Measurements from ENCODE around the gene WDR86.
A peak's percentile ranks its signal among the peaks of the same experiment; 100 is the strongest.

The WDR86 gene

DNA sequence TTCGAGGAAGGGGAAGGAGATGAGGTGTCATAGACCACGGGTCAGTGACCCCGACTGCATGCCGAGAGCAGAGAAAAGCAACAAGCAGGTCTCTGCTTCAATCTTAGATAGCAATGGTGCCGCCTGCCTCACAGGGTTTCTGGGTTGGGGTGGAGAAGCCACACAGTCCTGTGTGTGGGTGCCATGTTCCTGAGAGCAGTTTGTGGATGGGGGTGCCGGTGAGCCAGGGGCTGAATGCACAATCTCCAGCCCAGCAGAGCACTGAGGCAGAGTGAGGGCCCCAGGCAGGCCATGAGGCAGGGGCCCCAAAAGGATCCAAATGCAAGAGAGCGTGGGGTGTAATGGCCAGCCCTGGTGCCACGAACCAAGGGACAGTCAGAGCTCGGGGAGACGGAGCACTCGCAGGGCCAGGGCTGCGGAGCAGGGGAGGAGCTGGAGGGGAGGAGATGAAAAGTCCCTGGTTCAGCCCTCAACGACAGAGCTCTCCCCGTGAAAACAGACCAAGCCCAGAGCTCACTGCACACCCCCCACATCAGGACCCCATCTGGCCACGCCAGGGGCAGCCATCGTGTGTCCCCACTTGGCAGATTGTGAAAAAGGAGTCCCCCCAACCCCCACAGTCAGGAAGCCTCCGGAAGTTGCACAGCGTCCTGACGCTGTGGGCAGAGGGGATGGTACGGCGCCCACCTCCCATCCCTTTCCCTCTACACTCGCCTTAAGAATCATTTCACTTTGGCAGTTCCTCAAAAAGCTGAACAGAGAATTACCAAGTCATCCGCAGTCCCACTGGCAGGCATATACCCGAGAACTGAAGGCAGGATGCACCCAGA, 19.9 kb downstream of the WDR86 start:
- peak; percentile 31 for DNase-seq

DNA sequence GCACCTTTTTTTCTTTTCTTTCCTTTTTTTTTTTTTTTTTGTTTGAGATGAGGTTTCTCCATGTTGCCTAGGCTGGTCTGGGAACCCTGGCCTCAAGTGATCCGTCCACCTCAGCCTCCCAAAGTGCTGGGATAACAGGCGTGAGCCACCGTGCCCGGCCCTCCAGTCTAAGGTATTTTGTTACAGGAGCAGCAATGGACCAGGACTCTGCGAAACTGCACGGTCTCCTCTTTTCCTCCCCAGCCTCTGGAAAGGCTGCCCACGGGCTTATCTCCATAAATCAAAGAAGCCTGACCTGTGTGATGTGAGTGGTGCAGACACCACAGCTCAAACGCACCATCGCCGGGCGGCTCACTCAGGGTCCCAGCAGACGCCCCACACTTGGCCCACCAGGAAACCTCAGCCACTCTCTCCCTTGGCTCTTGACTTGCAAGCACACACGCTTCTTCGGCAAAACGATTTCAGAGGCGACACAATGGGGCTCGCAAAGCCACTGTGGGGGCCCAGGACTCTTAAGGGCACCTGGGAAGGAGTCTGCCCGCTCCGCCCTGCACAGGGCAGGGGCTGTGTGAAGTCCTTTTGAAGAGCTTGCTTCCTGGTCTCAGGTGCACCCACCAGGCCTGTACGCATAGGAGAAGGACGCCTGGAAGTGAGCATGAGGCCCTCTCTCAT, 20.6 kb downstream of the WDR86 start:
- DNase-seq, result no peak

DNA sequence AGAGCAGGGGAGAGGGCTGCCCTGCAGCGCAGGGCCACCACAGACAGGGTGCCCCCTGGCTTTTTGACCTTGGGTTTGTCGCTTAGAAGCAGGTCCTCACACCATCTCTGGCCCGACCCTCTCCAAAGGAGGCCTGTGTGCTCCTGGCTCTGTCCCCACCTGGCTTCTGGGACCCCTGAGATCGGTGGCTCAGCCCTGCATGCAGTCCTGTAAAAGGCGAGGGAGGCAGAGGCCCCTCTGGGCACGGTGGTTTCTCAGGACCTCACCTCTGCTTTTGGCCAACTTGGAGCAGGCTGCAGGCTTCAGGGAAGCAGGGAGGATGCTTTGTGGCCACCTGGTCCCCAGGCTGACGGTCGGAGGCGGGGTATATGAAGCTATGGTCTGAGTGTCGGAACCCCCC, 21.4 kb downstream of the WDR86 start:
- DNase-seq, result no peak

DNA sequence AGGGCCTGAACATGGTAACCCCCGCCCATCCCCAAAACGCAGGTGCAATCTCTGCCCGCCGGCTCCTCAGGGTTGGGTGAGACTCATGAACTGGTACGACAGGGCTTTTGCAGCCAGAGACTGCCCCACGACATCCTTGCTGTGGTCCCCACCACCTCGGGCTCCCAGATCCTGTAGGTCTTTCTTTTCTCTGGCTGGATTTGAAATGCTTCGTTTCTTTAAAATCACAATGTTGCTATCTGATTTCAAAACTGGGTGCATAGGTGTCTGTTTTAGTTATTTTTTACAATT, 21.9 kb downstream of the WDR86 start:
- no peak for DNase-seq

DNA sequence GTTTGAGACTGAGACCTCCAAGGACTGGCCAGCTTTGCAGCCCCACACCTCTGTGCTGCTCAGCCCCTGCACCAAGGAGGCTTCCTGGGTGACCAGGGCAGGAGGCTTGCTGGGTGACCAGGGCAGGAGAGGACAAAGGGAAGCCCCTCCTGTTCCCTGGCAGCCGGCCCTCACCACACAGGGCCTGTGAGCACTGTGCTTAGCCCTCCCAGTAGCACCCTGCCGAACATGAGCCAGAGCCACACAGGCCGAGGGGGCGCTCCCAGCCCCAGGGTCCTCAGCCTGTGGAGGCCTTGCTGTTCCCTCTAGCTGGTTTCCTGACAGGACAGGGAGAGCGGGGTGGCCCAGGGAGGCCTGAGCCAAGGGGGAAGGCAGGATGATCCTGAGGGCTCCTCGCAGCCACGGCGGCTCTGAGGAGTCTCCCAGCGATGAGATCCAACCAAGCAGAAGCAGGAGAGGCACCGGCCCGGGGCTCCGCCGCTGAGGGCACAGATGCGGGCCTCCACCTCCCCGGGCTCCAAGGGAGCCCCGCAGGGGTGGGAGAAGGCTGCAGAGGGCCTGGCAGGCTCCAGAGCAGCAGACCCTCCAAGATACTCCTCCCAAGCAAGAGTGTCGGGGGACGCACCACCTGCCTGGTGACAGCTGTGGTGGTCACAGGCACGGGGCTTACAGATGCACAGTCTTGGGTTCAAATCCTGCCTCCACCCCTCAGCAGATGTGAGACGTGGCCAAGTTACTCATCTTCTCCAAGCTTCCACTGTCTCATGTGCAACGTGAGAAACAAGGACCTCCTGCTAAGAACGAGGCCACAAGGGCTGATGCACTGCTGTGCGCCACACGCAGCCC, 22.5 kb downstream of the WDR86 start:
- no peak for DNase-seq

DNA sequence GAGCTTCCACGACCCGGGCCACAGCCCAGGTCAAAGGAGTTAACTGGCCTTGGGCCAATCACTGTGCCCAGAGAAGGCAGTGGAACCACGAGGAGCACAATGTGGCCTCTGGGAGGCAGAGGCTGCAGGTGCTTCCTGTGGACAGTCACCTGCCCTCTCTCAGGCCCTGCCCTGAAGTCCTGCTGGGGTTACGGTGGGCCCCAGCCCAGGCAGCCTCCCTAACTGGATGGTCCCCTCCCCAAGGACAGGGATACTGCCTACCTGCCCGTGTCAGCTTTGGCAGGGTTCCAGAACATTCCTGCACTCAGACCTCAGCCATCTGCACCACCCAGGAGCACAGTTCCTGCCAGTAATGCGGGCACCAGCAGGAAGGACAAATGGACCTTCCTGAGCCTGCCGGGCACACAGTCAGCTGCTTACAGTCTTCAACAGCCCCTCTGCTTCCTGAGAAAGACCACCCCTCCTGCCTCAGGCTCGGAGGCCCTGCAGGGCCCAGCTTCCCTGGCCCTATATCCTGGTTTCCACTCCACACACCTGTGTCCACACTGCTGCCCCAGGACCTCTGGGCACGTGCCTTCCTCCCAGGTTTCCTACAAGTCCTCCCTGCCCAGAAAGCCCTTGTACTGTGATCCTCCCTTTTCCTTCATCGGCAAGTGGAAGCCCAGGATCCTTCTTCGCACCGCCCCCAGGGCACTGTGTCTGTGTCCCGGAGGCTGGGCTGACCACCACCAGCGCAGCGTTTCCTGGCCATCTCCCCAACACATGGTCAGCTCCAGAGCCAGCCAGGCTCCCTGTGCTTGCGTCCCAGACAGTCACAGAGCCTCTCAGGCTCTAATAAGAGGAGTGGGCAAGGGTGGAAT, 23.3 kb downstream of the WDR86 start:
- no peak for DNase-seq

DNA sequence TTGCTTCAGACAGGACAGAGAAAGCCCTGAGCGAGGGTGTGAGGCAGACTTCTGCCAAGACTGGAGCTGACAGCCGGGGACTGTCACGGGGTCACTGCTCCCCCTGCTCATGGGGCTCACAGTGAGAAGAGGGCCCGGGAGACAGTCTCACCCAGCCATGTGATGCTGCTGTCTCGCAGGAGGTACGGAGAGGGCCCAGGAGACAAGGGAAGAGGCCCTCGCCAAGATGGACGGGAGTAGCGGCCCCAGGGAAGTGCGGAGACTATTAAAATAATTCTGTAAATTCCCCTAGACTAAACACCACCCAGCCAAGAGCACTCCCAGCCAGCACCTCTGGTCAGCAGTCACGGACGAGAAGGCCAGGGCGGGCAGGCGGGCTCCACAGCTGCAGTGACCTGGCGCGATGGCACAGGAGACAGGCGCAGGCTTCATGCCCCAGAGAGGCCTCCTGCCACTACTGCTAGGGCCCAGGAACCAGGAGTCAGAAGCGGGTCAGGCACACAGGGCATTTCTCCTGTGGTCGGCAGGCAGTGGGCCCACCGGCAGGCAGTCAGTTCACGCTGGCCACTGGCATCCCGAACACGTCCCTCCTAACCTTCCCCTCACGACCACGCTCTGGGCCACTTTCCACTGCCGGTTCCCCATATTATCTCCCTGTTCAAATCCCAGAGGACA, 24.1 kb downstream of the WDR86 start:
- DNase-seq, result no peak

DNA sequence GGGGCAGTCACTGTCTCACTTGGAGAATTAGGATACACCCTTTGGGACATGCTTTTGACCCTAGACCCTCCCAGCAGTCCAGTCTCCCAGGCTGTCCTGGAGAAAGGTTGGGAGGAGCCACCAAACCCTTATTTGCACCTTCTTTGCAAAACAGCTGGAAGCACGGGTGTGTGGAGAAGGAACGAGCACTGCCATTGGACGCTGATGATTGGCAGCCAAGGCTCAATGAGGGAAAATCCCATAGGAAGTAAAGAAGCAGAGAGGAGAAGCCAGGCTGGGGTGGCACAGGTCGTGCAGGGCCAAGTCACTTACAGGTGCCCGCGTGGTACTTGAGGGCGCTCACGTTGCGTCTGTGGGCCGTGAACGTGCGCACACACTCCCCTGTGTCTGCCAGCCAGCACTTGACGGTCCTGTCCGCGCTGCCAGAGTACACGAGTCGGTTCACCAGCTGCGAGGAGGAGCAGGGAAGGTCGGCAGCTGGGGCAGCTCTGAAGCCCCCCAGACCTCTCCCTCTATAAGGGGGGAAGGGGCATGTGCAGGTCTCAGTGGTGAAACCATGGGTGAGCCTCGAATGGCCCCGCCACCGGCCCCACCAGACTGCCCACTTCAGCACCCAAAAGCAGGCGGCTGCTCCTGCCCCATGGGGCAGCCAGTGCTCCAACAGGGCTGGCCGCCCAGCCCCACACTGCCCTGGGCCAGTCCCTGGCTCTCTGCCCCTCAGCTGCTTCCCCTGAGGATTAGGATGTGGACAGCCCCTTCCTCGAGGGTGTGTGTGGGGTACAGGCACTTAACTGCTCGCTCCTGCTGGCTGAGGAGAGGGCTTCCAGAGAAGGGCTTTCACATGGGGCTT, 24.8 kb downstream of the WDR86 start:
- DNase-seq, result no peak

DNA sequence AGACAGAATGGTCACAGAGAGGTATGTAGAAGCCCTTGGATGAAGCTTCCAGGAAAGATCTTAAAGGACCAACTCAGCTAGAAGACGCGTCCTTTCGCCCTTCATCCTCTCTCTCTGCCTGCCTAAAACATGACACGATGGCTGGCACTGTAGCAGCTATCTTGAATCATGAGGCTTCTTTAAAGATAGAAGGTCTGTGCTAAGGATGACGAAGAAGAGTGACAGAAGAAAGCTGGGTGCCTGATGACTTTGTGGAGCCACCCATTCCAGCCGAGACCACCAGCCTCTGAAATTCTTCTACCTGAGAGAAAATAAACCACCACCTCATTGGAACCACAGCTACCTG, 25.5 kb downstream of the WDR86 start:
- no peak for DNase-seq

DNA sequence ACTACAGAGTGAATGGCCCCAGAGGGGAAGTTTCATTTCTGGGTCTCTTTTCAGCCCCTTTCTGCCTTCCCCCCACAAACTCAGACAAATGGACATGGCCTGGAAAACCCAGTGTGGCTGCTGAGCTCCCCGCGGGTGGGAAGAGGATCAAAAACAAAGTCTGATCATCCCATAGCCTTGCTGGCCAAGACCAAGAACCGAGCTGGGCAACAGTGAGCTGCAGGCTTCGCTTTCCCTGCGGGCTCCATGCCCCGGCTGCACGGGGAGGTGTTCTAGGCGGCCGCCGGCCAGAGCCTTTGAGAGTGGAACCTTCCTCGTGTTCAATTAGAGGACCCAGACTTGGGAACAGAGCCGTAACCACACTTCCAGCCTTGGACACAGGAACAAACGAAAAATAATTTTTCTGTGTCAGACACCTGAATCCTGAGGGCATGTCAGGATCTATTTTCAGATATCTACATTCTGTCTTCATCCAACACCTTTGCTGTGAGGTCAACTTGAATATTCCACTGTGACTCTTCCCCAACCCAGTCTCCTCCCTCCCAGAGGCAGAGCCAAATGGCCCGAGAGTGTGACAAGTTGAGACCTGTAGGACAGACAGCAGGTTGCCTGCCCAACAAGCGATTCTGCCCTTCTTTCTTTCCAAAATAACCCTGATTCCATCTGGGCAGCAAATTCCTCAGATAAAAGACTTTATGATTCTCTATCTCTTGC, 26.0 kb downstream of the WDR86 start:
- no peak for DNase-seq

DNA sequence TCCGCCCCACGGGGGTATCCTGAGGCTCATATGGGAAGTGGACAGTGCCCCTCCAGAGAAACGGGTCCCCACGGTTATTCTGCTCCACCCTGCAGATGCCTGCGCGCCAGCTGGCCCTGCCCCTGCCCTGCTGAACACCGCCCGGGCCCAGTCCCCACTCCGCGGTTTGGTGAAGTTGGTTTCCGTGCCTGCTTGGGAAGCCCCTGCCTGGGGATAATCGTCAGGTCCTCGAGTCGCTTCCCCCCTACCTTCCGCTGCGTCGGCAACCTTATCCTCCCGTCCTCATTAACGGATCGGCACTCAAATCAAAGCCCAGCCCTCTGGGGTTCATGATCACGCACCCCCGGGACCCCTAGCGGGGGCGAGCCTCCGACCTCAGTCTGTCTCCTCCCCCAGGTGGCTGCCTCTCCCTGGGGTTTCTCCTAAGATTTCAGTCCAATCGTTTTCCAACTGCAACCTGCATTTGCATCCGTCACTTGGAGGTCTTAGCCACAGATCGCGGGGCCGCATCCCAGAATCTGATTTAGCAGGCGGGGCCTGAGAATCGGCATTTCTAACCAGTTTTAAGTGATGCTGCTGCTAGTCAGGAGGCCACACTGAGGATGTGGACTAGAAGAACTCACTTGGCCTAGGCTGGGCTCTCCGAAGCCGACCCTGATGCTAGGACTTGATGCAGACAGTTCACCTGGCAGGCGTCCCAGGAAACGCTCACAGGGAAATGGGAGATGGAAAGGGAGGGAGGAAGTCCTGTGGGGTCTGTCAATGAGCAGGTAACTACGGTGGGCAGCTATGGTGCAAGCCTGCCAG, 27.6 kb downstream of the WDR86 start:
- DNase-seq, result no peak

DNA sequence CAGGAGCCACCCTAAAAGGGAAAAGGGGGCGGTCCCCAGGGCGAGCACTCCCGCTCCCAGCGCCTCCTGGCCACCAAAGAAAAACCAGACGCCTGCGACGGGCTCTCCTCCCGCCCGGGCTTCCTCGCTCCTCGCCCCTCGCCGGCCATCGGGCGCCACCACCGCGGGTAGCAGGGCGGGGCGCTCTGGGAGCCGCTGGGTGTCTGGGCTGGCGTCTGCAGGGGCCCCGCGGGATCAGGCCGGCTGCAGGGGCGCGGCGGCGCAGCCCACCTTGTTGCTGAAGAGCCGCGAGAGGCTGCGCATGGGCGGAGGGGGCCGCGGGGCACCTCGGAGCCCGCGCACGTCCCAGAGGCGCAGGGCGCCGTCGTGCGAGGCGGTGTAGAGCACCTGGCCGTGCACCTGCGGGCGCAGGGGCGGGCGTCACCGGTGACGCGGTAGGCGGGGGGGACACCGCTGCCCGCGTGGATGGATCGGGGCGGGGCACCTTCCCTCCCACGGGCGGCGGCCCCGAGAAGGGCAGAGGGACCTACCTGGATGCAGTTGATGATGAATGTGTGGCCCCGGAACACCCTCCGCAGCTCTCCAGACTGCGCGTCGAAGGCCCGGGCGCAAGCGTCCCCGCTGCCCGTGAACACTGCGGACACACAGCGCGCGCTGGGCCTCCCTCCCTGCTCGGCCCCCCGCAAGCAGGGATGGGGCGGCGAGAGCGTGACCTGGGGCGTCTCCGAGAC, 28.3 kb downstream of the WDR86 start:
- peak; percentile 12 for DNase-seq

DNA sequence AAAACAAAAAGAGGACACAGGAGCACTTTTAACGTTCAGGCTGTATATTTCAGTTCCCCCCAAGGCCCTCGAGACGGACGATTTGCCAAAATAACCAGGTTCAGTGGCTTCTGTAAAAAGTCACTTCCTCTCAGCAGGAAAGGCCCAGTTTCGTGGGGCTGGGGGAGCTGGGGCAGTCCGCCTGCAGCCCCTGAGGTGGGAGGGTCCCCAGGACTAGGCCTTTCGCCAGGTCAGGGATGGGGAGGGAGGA, 28.8 kb downstream of the WDR86 start:
- peak; percentile 17 for DNase-seq

DNA sequence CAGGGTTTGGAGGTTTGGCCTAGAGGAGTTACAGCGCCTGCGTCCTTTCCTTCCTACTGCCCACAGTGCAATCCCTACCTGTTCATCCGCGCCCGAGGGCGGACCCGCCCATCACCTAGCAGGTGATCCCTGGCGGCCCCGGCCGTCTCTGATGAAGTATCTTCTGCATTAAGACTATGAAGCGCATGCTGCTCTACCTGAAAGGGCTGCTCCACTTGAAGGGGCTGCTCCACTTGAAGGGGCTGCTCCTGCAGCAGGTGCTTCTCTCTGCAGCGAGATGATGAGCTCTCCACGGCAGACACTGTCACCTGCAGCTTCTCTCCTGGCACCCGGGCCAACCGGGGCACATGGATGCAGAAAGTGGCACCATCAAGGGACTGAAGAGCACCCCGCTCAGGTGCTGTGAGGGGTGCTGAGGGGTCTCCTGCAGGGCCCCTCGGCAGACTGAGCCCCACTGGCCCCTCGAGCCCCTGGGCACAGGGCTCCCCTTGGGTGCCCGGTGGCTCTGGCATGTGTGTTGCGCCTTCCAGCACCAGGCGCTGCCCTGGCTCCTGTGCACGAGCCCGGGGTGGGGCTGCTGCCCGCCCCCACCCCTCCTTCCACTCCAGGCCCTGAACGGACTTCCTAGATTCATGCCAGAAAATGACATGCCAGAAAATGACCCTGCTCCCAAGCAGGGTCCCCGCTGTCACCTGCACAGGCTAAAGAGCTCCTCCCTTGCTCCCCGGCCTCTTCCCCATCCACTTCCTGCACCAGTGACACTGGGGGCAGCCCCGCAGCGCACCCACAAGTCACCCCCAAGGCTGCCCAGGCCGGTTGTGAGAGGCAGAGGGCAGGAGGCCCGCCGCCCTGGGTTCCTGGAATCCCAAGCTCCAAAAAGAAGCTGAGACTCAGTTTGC, 29.4 kb downstream of the WDR86 start:
- DNase-seq, result no peak

DNA sequence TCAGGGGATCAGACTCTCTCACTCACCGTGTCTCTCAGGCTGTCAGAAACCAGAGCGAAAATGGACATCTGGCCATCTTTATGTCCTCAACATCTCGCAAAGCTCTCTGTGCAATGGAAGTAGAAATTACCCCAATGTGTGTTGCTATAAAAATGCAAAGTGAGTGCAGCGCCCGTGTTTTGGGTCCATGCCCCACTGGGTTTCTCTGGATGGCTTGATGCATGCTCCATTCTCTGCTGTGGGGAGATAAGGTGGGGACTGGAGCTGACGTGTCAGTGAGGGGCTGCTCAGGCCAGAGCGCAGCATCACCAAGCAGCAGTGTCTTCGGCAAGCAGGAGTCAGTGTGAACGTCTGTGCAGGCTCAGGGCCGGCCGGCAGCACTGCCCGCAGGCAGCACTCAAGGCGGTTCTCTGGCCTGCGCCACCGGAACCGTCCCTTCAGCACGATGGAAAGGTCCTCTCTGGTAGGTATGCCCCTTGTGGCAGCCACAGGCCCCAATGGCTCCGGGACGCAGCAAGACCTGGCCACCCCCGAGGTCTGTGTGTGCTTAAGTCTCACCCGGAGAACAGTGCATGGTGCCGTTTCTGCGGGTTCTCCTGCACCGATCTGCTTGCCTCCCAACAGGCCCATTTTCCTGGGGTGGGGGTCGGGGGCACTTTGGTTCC, 30.2 kb downstream of the WDR86 start:
- no peak for DNase-seq

DNA sequence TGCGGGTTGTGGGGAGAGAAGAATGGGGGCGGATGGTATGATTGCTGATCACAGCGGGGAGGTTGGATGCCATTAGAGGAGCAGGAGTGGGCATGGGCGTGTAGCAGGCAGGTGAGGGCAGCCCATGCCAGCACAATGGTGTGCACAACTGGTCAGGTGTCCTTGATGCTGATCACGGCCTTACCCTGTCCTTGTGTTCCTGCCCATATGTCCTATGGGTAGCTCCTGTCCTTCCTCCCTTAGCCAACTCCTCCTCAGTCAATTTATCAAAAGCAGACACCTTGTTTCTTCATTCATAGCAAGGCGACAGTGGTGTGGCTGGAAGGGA, 30.7 kb downstream of the WDR86 start:
- DNase-seq, result no peak

DNA sequence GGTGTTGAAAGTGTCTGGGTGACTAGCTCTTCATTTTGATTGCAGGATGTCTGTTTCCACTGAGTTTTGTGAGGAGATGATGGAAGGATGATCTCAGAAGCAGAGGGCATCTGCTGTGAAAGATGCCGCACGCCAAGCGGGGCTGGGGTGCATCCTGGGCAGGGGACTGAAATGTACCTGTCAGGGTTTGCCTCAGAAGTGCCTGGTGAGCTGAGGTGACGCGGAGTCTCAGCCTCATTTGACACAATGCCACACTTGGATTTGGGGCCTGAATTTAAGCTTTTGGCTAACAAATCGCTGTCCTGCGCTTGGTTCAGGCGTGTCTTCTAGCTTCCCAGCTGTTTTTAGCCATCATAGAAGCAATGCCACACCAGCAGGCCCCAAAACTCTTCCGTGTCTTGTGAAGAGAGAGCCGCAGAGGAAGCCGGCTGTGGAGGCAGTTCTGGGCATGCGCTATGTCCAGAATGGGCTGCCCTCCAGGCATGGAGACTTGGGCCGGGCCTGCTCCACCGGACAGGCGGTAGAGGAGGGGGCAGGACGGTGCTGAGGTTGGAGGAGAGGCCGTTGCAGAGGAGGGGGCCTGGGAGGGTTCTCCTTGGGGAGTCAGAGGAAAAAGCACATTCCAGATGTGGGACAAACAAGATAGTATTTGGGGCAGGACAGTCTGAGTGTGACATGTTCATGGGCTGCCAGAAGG, 31.2 kb downstream of the WDR86 start:
- DNase-seq, result no peak

All from suppressor macrophage treated with lipopolysaccharide for 4 hours (primary cell).